SW480 (cell line): ENCODE data around the gene PDE6C.
"Not testable (repeated sequence)": the region's sequence is repeated elsewhere in the genome, so short reads cannot be mapped to it uniquely, and the experiment has no call there.

ENCODE experiments used
- DNase-seq: peaks from one replicate; pipeline ENCODE4 v3.0.0-alpha.2; 2016; ENCODE audit warnings: low spot score

The PDE6C gene

DNA sequence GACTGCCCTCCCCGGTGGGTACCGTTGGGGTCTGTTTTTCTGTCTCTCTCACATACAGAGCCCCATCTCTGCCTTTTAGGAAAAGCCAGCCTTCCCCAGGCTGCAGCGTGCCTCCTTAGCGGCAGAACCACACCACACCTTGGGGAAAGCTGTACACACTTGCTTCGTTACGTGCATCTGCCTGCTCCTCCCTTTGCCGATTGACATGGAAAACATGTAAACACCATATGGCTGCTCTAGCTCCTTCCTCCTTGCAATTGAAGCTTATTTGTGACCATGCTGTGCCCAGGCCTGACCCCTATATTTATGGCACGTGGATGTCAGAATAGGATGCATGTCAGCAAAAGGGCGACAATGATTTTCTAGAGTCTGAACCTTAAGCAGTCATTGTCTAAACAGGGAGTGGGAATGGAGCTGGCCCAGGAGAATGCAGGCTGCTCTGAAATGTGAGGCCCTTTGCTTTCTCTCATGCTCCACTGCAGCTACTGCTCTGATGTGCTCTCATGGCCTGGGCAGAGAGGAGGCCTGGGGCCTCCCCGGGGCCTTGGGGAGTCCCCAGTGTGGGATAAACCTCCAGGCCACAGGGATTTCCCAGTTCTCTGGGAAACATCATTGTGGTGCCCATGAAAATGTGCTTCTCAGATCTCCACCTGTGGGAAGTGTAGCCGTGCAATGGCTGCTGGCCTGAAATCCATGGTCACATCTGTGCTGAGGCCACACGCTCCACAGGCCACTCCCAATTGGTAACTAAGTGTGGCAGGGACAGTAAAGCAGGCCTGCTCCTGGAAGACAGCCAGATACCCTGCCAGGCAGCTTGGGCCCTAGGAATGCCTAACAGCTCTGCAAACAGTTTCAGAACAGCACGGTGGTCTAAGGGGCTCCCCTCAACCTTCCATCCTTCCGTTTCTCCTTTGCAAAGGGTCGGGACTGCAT lies 18.6 kb downstream of the PDE6C start:
- no peak for DNase-seq

DNA sequence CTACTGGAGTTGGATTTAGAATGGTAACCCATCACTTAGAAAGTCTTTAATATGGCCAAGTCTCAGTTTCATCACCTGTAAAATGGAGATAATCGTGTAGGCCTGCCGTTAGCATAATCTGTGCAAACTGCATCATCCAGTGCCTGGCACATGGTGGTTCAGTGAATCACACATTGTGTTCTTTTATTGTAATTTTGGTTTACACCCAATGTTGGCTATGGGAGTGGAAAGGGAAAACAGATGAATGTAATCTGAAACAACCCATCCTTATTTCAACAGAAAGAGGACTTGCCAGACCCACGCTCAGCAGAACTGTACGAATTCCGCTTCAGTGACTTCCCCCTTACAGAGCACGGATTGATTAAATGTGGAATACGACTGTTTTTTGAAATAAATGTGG lies 27.5 kb downstream of the PDE6C start:
- DNase-seq, result no peak

- DNase-seq, result no peak
Measured at GRCh38 chr10:93652857-93653256, 40.5 kb downstream of the PDE6C start.

- no peak for DNase-seq
Measured at GRCh38 chr10:93654201-93654600, 41.9 kb downstream of the PDE6C start.

DNA sequence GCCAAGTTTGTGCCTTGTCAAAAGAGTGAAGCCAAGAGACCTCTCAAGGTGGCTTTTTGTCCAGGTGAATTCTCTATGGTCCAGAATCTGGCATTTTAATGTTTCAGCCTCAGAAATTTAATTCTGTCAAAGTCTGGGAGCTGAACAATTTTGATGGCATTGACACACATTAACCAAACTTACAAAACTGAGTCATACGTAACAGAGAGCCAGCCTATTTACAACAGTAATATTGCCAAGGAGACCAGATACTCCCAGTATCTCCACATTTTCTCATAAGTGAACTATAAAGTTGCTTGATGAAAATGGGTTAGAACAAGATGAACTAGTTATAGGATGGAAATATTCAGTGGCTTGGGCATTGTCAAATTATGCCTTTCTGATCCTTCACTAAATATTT lies 43.8 kb downstream of the PDE6C start:
- DNase-seq, result no peak

DNA sequence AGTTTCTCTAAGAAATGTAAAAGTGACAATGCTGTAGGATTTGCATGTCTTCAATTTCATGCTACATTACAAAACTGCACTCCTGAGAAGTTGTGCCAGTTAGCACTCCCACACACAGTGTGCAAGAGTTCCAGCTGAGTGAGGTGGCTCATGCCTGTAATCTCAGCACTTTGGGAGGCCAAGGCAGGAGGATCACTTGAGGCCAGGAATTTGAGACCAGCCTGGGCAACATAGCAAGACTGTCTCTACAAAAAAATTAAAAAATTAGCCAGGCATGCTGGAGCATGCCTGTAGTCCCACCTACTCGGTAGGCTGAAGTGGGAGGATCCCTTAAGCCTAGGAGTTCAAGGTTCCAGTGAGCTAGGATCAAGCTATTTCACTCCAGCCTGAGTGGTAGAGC lies 45.4 kb downstream of the PDE6C start:
- DNase-seq, result no peak

GRCh38 chr10:93666030-93666429 lies 53.7 kb downstream of the PDE6C start:
- DNase-seq, result no peak

DNA sequence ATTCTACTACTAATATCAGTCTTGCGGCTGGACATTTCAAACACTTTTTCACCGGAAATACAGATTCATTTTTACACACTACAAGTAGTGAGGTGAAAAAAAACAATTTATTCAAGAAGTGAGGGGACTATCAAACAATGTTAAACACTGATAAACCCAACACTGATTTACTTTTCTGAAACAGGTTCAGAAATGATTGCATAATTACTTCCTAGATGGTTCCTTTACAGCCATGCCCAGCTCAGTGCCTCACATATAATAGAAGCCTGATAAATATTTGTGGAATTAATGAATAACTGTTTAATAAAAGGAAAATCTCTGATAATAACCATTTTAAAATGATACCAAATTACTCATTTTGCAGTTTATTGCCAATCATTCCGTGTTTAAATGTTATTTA lies 55.5 kb downstream of the PDE6C start:
- no peak for DNase-seq

GRCh38 chr10:93670372-93670771 lies 58.0 kb downstream of the PDE6C start:
- DNase-seq, result no peak

DNA sequence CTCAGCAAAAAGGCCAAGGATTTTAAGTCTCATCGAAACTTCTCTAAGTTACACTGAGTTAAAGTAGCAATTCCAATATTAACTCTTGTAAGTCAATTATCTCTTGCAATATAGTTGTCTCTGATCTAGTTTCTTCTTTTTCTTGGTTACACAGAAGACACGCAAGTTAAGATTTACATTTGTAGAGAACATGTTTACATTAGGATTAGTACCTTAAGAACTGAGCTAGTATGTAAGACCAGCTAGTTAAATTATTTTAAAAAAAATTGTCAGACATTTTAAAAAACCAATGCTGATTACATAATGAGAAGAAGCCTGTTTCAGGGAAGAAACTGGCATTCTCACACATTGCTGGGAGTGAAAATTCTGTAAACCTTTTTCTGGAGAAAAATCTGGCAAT lies 58.7 kb downstream of the PDE6C start:
- DNase-seq, result no peak

DNA sequence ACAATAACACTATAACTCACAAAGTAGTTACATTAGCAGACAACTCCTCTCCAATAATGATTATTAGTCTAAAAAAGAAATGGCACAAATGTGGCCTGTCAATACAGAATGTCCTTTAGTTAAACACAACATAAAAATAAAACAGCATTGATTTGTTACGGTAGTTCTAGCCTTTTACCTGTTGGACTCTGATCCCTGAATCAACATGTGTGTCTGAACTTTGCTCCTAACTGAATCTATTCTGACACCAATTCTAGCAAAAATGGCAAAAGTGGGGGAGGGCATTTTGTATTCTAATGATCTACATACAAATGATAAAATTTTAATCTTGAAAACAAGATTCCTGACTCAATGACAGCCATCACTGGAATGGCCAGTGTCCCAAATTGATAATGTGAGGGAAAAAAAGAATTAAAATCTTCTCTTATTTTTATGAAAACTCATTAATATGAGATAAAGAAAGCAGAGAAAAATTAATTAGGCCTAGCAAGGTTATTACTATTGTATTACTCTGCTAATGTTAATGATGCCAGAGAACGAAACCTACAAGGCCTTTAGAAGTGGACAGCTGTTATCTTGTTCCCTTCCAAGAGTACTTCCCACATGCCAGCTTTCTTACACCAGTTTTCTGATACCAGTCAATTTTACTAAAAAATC lies 59.8 kb downstream of the PDE6C start:
- DNase-seq, result no peak

DNA sequence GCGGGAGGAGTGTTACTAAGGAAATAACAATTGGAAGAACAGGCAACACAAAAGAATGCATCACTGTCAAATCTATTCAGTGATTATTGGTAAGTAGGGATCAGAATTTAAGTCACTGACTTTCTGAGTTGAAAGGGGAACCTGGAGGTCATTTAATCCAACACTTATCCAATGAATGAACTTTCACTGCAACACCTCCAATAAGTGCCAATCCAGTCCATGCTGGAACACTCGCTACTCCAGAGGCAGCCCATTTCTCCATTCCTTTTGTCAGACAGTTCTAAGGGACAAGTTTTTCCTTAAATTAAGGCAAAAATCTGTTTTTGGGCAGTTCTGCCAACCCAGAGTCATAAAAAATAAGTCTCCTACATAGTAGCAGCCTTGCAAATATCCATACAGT lies 60.6 kb downstream of the PDE6C start:
- DNase-seq, result no peak

DNA sequence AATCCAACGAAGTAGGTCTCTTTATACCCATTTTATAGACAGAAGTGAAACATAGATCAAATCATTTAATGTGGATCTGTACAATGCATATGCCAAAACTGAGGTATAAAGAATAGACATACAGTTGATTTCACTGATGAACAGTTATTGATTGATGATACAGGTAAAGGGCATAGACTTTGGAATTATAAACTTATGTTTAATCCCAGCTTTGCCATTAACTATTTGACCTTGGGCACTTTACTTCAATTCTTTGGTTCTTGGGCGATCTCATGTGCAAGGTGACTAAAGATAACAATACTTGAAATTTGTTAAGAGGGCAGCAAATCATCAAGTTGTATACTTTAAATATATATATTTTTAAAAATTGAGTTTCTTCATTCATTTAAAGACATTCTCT lies 61.5 kb downstream of the PDE6C start:
- no peak for DNase-seq

- DNase-seq, result no peak
Measured at GRCh38 chr10:93678386-93678785, 66.0 kb downstream of the PDE6C start.

DNA sequence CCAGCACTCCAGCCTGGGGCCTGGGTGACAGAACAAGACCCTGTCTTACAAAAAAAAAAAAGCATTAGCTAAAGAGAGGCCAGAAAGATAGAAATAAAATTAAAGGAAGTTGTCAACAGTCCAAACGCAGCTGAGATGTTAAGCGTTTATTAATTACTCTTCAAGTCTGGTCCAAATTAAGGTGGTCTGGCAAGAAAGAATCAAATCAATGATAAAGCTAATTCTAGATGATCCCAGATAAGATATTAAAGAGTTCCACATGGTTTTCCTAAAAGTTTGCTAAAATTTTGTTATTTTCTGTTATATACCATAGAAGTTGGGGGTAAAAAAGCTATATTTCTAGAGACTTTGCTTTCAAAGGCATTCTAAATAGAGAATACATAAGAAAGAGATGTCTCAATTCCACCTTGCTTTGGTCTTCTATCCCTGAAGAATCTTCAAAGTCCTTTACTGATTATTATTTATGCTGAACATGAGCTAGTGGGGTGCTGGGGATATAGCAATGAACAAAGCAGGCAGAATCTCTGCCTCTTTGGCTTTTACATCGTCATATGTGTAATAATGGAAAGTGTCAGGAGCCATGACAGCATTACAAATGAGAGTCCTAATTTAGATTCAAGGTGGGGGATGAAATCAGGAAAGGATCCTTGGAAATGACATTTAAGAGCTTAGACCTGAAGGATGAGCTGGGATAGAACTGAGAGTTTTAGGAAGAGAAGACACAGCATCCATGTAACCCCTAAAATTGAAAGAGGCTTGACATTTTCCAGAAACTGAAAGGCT lies 66.7 kb downstream of the PDE6C start:
- DNase-seq, result no peak

DNA sequence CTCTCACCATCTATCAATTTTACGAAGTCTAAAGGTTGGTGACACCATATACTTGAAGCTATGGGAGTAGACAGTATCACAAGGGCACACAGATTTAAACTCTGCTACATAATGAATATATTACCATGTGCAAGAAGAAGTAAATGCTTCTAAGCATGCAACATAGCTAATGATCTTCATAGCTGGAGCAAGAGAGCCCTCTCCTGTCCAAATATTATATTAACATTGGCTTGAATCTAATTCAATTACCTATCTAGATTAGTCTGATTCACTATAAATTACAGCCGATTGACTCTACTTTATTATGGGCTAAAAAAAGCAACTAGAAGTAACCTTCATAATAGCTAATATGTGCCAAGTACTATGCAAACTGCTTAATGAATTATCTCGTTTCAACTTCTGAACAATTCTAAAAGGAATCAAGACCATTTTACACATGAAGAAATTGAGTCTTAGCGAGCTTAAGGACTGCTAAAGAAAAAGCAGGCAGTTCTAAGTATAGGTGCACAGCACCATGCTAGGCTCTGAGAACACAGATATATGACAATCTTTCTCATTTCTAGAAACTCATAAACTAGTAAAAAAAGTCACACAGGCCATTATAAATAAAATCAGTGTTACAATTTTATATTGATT lies 68.2 kb downstream of the PDE6C start:
- DNase-seq, result peak; percentile 59

DNA sequence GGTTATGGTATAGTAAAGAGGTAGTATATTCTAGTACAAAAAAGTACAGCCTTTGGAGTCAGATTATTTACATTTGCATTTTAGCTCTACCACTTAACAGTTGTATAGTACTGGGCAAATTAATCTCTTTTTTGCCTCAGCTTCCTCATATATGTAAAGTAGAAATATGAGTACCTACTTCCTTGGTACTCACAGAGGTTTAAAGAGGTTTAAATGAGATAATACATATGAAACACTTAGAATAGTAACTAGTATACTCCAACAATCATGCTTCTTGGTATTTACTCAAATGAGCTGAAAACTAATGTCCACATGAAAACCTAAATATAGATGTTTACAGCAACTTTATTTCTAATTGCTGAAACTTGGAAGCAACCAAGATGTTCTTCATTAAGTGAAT lies 75.4 kb downstream of the PDE6C start:
- no peak for DNase-seq

DNA sequence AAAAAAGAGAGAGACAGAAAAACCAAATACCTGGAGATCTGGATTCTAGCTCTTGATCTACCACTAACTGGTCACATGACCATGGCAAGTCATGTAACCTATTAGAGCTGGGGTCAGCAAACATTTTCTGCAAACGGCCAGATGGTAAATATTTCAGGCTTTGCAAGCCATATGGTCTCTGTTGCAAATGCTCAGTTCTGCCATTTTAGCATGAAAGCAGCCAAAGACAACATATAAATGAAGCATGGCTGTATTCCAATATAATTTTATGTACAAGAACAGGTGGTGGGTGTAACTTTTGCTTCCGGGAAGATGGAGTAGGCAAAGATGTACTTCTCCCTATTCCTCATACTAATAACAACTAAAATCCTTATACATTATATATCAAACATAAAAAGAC lies 83.4 kb downstream of the PDE6C start:
- no peak for DNase-seq

- DNase-seq, result not testable (repeated sequence)
Measured at GRCh38 chr10:93696582-93696981, 84.2 kb downstream of the PDE6C start.

DNA sequence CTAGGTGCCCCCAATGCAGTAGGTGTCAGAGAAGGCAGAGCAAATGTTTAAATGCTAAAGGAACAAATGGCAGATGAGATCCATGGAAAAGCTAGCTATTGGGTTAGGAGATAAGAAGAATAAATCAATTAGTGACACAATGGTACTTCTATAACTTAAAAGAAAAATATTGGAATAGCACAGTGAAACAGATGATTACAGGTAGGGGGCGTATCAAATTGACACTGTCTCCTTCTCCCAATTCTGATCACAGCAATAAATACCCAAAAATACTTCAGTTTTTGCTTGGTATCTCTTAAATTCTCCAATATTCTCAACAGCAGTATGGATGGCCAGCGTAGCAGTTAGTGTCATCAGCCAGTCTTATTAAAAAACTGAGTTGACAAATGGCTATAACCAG lies 84.9 kb downstream of the PDE6C start:
- DNase-seq, result no peak

- DNase-seq, result peak; percentile 44
Measured at GRCh38 chr10:93701866-93702209, 89.5 kb downstream of the PDE6C start.

- peak; percentile 89 for DNase-seq
Measured at GRCh38 chr10:93702210-93703001, 90.1 kb downstream of the PDE6C start, which contains the start of gene FRA10AC1. FRA10AC1 (minus strand) TSS chr10:93702592; CDS start chr10:93700106, 2,486 bp downstream.
